GM13976 (cell line): ENCODE data around the gene TTLL6.

ENCODE experiments used
- DNase-seq: peaks from one replicate; pipeline ENCODE4 v3.0.0; 2012; ENCODE audit warnings: low spot score
- in situ Hi-C: fragments of 300-500 bp; cut with MboI; formaldehyde crosslinking; loops from one replicate; pipeline ENCODE4 v1.12.0; 2022; ENCODE audit warnings: low sequenced_read_pairs, mixed read lengths, inconsistent platforms; ENCODE audit not compliant: unreplicated experiment
- TF ChIP-seq, protein P1 (sequence below): IDR thresholded peaks from 2 replicates; pipeline ENCODE4 v1.5.1; 2012; ENCODE audit warnings: borderline replicate concordance, mild to moderate bottlenecking; ENCODE audit not compliant: insufficient read depth; ENCODE audit errors: extremely low read depth, missing control alignments, control extremely low read depth

The TTLL6 gene

GRCh38 chr17:48787828-48788227 is 29.2 kb downstream of the TTLL6 start:
- DNase-seq: no peak
- TF ChIP-seq, protein P1, sequence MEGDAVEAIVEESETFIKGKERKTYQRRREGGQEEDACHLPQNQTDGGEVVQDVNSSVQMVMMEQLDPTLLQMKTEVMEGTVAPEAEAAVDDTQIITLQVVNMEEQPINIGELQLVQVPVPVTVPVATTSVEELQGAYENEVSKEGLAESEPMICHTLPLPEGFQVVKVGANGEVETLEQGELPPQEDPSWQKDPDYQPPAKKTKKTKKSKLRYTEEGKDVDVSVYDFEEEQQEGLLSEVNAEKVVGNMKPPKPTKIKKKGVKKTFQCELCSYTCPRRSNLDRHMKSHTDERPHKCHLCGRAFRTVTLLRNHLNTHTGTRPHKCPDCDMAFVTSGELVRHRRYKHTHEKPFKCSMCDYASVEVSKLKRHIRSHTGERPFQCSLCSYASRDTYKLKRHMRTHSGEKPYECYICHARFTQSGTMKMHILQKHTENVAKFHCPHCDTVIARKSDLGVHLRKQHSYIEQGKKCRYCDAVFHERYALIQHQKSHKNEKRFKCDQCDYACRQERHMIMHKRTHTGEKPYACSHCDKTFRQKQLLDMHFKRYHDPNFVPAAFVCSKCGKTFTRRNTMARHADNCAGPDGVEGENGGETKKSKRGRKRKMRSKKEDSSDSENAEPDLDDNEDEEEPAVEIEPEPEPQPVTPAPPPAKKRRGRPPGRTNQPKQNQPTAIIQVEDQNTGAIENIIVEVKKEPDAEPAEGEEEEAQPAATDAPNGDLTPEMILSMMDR: no peak
- in situ Hi-C loops: no loop called here

- TF ChIP-seq, protein P1: no peak
- in situ Hi-C loops: no loop called here
- no peak for DNase-seq
Measured at GRCh38 chr17:48779421-48779820, 37.6 kb downstream of the TTLL6 start.

GRCh38 chr17:48776602-48777001 is 40.4 kb downstream of the TTLL6 start:
- in situ Hi-C loops: no loop called here
- no peak for DNase-seq
- TF ChIP-seq, protein P1: no peak

- TF ChIP-seq, protein P1: no peak
- no peak for DNase-seq
- in situ Hi-C loops: no loop called here
Measured at GRCh38 chr17:48773245-48773644, 43.8 kb downstream of the TTLL6 start.

DNA sequence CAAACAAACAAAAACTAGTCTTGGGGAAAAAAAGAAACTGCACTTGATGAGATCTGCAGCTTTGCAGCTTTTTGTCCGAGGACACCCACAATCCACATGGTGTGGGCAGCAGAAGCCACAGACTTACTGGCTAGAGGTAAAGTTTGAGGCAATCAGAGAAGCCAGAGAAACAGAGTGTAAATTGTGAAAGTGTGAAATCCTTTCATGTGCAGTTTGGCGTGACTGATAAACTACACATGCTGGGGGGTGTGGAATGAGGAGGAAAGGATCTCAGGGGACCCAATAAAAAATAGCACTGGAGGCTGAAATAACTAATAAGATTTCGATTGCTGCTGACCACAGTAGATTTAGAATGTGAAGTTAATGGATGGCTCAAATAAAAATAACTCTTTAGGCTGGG is 46.1 kb downstream of the TTLL6 start:
- in situ Hi-C loops: no loop called here
- DNase-seq: no peak
- TF ChIP-seq, protein P1: no peak

DNA sequence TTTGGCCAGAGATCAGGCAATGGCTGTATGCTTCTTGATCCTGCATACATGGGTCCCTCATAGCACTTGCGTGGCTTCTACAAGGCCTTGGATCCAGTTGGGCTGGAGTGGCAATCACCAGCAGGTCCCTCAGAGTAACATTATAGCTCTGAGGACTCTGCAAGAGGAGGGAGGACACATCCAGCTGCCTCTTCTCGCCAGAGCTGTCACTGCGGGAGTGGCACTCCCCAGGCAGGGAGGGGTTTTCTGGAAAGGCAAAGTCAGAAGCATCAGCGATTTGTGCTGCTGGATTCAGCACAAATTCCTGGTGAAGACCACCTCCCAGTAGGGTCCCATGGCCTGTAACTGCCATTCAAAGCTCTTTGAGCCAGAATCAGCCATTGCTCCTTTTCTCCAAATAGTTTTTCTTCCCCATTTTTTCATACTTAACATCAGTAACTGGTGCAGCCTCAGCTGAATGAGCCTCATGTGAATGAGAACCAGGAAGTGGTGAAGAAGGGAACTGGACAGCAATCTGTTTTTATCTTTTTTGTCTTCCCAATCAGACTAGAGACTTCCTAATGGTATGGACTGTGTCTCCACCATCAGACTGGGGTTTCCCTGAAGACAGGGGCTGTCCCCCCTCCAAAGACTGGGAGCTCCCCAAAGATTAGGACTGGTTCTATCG is 47.9 kb downstream of the TTLL6 start:
- DNase-seq: no peak
- in situ Hi-C loops: no loop called here
- TF ChIP-seq, protein P1: no peak
